H9 (cell line): Measurements from ENCODE around the gene KLHL5. TPM values are rescaled to one million over a fixed set of nuclear protein-coding genes. Genes with fewer than 3 reads are reported as not detected.

Source experiments
- DNase-seq: peaks from one replicate; pipeline ENCODE4 v3.0.0-alpha.2; 2017
- H2AFZ ChIP-seq: one replicate; pipeline ENCODE4 v1.6.1; 2013; ENCODE audit warnings: mild to moderate bottlenecking, low read length, control low read depth, moderate library complexity
- H2AK5ac ChIP-seq: 2 replicates; pipeline ENCODE4 v1.6.1; 2013; ENCODE audit warnings: low read length, control low read depth, mixed read lengths; ENCODE audit not compliant: insufficient read length
- H2BK120ac ChIP-seq: one replicate; pipeline ENCODE4 v1.6.1; 2013; ENCODE audit warnings: low read depth, mild to moderate bottlenecking, low read length, control low read depth, inconsistent platforms; ENCODE audit not compliant: poor library complexity, severe bottlenecking
- H2BK12ac ChIP-seq: 2 replicates; pipeline ENCODE4 v1.6.1; 2013; ENCODE audit warnings: low read length, control low read depth, mixed read lengths, low read depth; ENCODE audit not compliant: insufficient read length
- H2BK15ac ChIP-seq: 2 replicates; pipeline ENCODE4 v1.6.1; 2013; ENCODE audit warnings: low read depth, low read length, control low read depth
- H2BK20ac ChIP-seq: one replicate; pipeline ENCODE4 v1.6.1; 2013; ENCODE audit warnings: low read depth, mild to moderate bottlenecking, low read length, control low read depth, inconsistent platforms; ENCODE audit not compliant: poor library complexity, severe bottlenecking
- H2BK5ac ChIP-seq: 2 replicates; pipeline ENCODE4 v1.6.1; 2013; ENCODE audit warnings: low read length, control low read depth, mixed read lengths; ENCODE audit not compliant: insufficient read length
- H3K14ac ChIP-seq: 2 replicates; pipeline ENCODE4 v1.6.1; 2013; ENCODE audit warnings: low read length, control low read depth; ENCODE audit not compliant: insufficient read depth
- H3K18ac ChIP-seq: 2 replicates; pipeline ENCODE4 v1.6.1; 2013; ENCODE audit warnings: low read depth, mild to moderate bottlenecking, mixed read lengths, low read length, control low read depth; ENCODE audit not compliant: insufficient read length
- H3K23ac ChIP-seq: 2 replicates; pipeline ENCODE4 v1.6.1; 2013; ENCODE audit warnings: low read length, control low read depth, mixed read lengths, low read depth; ENCODE audit not compliant: insufficient read length
- H3K23me2 ChIP-seq: 2 replicates; pipeline ENCODE4 v1.6.1; 2013; ENCODE audit warnings: low read depth, mild to moderate bottlenecking, mixed read lengths, low read length, control low read depth; ENCODE audit not compliant: insufficient read length, poor library complexity, severe bottlenecking
- H3K27ac ChIP-seq: 2 replicates; pipeline ENCODE4 v1.5.1; 2013; ENCODE audit warnings: low read length, control low read depth, mixed read lengths, low read depth; ENCODE audit not compliant: insufficient read length
- H3K27me3 ChIP-seq: 2 replicates; pipeline ENCODE4 v1.6.1; 2013; ENCODE audit warnings: low read length, control low read depth, inconsistent platforms; ENCODE audit not compliant: insufficient read depth
- H3K4ac ChIP-seq: 2 replicates; pipeline ENCODE4 v1.6.1; 2013; ENCODE audit warnings: low read depth, mild to moderate bottlenecking, control low read depth, inconsistent platforms, low read length, moderate library complexity
- H3K4me1 ChIP-seq: 2 replicates; pipeline ENCODE4 v1.6.1; 2013; ENCODE audit warnings: low read length, control low read depth, inconsistent platforms; ENCODE audit not compliant: insufficient read depth
- H3K4me2 ChIP-seq: 2 replicates; pipeline ENCODE4 v1.6.1; 2013; ENCODE audit warnings: low read length, control low read depth, mixed read lengths; ENCODE audit not compliant: insufficient read length, insufficient read depth
- H3K56ac ChIP-seq: 2 replicates; pipeline ENCODE4 v1.6.1; 2013; ENCODE audit warnings: low read depth, mild to moderate bottlenecking, mixed read lengths, low read length, control low read depth; ENCODE audit not compliant: insufficient read length
- H3K79me1 ChIP-seq: 2 replicates; pipeline ENCODE4 v1.6.1; 2013; ENCODE audit warnings: low read depth, mild to moderate bottlenecking, moderate library complexity, low read length, control low read depth, inconsistent platforms; ENCODE audit not compliant: insufficient read depth, poor library complexity, severe bottlenecking
- H3K79me2 ChIP-seq: 2 replicates; pipeline ENCODE4 v1.6.1; 2013; ENCODE audit warnings: low read length, control low read depth, inconsistent platforms; ENCODE audit not compliant: insufficient read depth
- H3K9ac ChIP-seq: 2 replicates; pipeline ENCODE4 v1.6.1; 2013; ENCODE audit warnings: low read length, control low read depth, mixed read lengths; ENCODE audit not compliant: insufficient read length; ENCODE audit errors: extremely low read depth
- H3K9me3 ChIP-seq: one replicate; pipeline ENCODE4 v1.6.1; 2013; ENCODE audit warnings: low read depth, low read length, inconsistent platforms; ENCODE audit not compliant: control insufficient read depth
- H3T11ph ChIP-seq: one replicate; pipeline ENCODE4 v1.6.1; 2013; ENCODE audit warnings: mild to moderate bottlenecking, low read length, control low read depth, inconsistent platforms
- H4K20me1 ChIP-seq: one replicate; pipeline ENCODE4 v1.6.1; 2013; ENCODE audit not compliant: control insufficient read depth, insufficient read length, insufficient read depth
- H4K5ac ChIP-seq: 2 replicates; pipeline ENCODE4 v1.6.1; 2013; ENCODE audit warnings: low read depth, mild to moderate bottlenecking, mixed read lengths, low read length, control low read depth; ENCODE audit not compliant: insufficient read length
- H4K8ac ChIP-seq: replicated peaks from 2 replicates; pipeline ENCODE4 v1.6.1; 2013; ENCODE audit warnings: low read length, control low read depth, mixed read lengths, low read depth; ENCODE audit not compliant: insufficient read length
- H4K91ac ChIP-seq: 2 replicates; pipeline ENCODE4 v1.6.1; 2013; ENCODE audit warnings: low read depth, mild to moderate bottlenecking, moderate library complexity, mixed read lengths, low read length, control low read depth; ENCODE audit not compliant: insufficient read length
- H3K27ac Mint-ChIP-seq, 3 experiments: 2 replicates in 2 of 3; 3 replicates in 1 of 3; pipeline ENCODE4 v1.8.0; 2020 to 2021; ENCODE audit warnings: mixed read lengths in 3 of 3, mild to moderate bottlenecking in 1 of 3, moderate library complexity in 1 of 3
- H3K27me3 Mint-ChIP-seq: 2 replicates; pipeline ENCODE4 v1.8.0; 2021; ENCODE audit warnings: low read depth, mild to moderate bottlenecking, moderate library complexity, mixed read lengths
- H3K36me3 Mint-ChIP-seq, 3 experiments: 2 replicates in 2 of 3; 3 replicates in 1 of 3; pipeline ENCODE4 v1.8.0; 2020 to 2021; ENCODE audit warnings: low read depth in 3 of 3, mixed read lengths in 3 of 3; ENCODE audit not compliant: insufficient read depth in 1 of 3
- H3K4me1 Mint-ChIP-seq, 2 experiments: 2 replicates each; pipeline ENCODE4 v1.8.0; 2020; ENCODE audit warnings: mixed read lengths in 2 of 2
- H3K4me3 Mint-ChIP-seq, 2 experiments: 2 replicates in 1 of 2; 3 replicates in 1 of 2; pipeline ENCODE4 v1.8.0; 2020 to 2021; ENCODE audit warnings: mild to moderate bottlenecking in 2 of 2, mixed read lengths in 2 of 2, moderate library complexity in 1 of 2
- H3K9me3 Mint-ChIP-seq, 2 experiments: 2 replicates in 1 of 2; 3 replicates in 1 of 2; pipeline ENCODE4 v1.8.0; 2020; ENCODE audit warnings: mild to moderate bottlenecking in 2 of 2, mixed read lengths in 2 of 2, moderate library complexity in 1 of 2
- CTCF ChIP-seq: fragments of 200-600 bp; sonication (generic); conservative IDR thresholded peaks from 3 replicates; pipeline ENCODE4 v1.8.0; 2021; ENCODE audit warnings: antibody characterized with exemption, mild to moderate bottlenecking
- WGBS: extraction: QIAGEN DNeasy Blood & Tissue Kit; methylation state at CpG from one replicate; pipeline ENCODE4 v1.1.7; 2013; ENCODE audit warnings: missing lambda C conversion rate, low lambda C conversion rate, mixed read lengths; ENCODE audit not compliant: insufficient read length; ENCODE audit errors: extremely low coverage; 5-methylcytosine and 5-hydroxymethylcytosine counted together
- total RNA-seq: library from RNA; stranded (reverse); gene quantifications from 2 replicates; pipeline ENCODE4 v1.2.1, GENCODE V29; 2021

KLHL5 gene
- total RNA-seq, 1 experiment from 2014 or later, result 16.8 TPM

GRCh38 chr4:39096847-39097246 lies 34.8 kb downstream of the KLHL5 start:
- Mint-ChIP-seq H3K4me1 (peaks cover 5 to 6% of the 10 kb centered on the region in 2 experiments), H3K9me3 (no peaks in the 10 kb centered on the region), H3K4me3 (no peak overlapping the region), H3K27ac (no peak overlapping the region), H3K27me3 (no peaks in the 10 kb centered on the region), H3K36me3 (no peaks in the 10 kb centered on the region)
- DNase-seq, result no peak
- no CpG with 5 or more reads among the region's 1 CpG for WGBS
- H3K14ac ChIP-seq, result no peak overlapping the region
- H4K5ac ChIP-seq, result no peak overlapping the region
- no peak overlapping the region for H3K4ac ChIP-seq
- no peaks in the 10 kb centered on the region for H3K27me3 ChIP-seq
- TF ChIP-seq CTCF, result no peak
- no peaks in the 10 kb centered on the region for H3K79me2 ChIP-seq
- no peak overlapping the region for H2BK20ac ChIP-seq
- H3T11ph ChIP-seq, result no peak overlapping the region
- no peak overlapping the region for H3K9ac ChIP-seq
- H3K56ac ChIP-seq, result no peak overlapping the region
- no peaks in the 10 kb centered on the region for H3K4me1 ChIP-seq
- no peaks in the 10 kb centered on the region for H4K20me1 ChIP-seq
- H2BK12ac ChIP-seq, result no peak overlapping the region
- H2BK5ac ChIP-seq, result no peak overlapping the region
- no peak overlapping the region for H4K8ac ChIP-seq
- no peak overlapping the region for H3K27ac ChIP-seq
- no peak overlapping the region for H4K91ac ChIP-seq
- no peak overlapping the region for H3K23ac ChIP-seq
- no peak overlapping the region for H2AK5ac ChIP-seq
- no peaks in the 10 kb centered on the region for H3K23me2 ChIP-seq
- H3K9me3 ChIP-seq, result no peaks in the 10 kb centered on the region
- no peak overlapping the region for H2AFZ ChIP-seq
- no peaks in the 10 kb centered on the region for H3K79me1 ChIP-seq
- no peak overlapping the region for H2BK120ac ChIP-seq
- no peak overlapping the region for H2BK15ac ChIP-seq
- no peak overlapping the region for H3K18ac ChIP-seq
- H3K4me2 ChIP-seq, result no peak overlapping the region
